ENCODE measurements around the gene DDA1.

DDA1 gene

DNA sequence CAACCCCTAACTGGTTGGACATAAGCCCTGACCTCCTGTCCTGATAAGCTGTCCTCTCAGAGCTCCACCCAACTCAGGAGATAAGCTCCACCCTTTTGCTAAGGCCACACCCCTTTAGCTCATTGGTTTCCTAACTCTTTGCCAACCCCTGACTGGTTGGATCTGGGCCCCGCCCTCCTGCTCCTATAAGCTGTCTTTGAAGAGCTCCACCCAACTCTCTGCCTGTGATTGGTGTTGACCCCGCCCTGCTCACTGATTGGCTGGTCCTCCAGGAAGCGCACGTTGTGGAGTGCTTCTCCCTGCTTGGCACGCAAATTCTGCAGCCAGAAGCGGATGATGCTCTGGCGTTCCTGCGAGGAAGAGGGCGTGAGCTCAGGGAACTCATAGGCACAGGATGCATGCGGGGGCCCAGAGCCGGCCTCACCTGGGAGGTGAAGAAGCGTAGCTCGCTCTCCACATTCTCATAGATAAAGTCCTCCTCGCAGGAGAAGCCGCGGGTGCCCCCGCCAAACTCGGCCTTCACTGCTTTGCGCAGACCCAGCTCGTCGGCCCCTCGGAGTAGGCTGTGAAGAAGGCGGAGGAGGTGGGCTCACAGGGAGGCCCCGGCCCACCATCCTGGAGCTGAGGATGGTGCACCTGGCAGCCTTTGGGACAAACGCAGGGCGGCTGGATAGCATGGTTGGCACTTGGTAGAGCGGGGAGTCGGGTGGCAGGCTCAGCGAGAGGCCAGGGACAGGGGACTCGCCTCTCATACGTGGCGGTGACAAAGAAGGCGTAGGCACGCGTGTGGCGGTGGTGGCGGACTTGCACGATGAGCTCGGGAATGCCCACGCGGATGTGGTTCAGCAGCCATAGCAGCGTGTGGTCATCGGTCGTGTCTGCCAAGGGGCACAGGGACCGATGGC is 23.6 kb downstream of the DDA1 start:
- peak; percentile 74 for DNase-seq (ENCODE audit: low read depth)
- TF ChIP-seq MAX (IDR thresholded peaks at IDR 0.05; ENCODE audit: low read depth, low read length) (no peak), MYC (IDR thresholded peaks at IDR 0.05; ENCODE audit: low read depth, low read length) (no peak), POLR2A (IDR thresholded peaks at IDR 0.05; ENCODE audit: extremely low read depth, insufficient read length) (no peak)
- TF ChIP-seq, protein P1, sequence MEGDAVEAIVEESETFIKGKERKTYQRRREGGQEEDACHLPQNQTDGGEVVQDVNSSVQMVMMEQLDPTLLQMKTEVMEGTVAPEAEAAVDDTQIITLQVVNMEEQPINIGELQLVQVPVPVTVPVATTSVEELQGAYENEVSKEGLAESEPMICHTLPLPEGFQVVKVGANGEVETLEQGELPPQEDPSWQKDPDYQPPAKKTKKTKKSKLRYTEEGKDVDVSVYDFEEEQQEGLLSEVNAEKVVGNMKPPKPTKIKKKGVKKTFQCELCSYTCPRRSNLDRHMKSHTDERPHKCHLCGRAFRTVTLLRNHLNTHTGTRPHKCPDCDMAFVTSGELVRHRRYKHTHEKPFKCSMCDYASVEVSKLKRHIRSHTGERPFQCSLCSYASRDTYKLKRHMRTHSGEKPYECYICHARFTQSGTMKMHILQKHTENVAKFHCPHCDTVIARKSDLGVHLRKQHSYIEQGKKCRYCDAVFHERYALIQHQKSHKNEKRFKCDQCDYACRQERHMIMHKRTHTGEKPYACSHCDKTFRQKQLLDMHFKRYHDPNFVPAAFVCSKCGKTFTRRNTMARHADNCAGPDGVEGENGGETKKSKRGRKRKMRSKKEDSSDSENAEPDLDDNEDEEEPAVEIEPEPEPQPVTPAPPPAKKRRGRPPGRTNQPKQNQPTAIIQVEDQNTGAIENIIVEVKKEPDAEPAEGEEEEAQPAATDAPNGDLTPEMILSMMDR (IDR thresholded peaks at IDR 0.05; ENCODE audit: low read depth, low read length): no peak
- no peak overlapping the region for H3K4me3 ChIP-seq (ENCODE audit: low read depth, low read length)

DNA sequence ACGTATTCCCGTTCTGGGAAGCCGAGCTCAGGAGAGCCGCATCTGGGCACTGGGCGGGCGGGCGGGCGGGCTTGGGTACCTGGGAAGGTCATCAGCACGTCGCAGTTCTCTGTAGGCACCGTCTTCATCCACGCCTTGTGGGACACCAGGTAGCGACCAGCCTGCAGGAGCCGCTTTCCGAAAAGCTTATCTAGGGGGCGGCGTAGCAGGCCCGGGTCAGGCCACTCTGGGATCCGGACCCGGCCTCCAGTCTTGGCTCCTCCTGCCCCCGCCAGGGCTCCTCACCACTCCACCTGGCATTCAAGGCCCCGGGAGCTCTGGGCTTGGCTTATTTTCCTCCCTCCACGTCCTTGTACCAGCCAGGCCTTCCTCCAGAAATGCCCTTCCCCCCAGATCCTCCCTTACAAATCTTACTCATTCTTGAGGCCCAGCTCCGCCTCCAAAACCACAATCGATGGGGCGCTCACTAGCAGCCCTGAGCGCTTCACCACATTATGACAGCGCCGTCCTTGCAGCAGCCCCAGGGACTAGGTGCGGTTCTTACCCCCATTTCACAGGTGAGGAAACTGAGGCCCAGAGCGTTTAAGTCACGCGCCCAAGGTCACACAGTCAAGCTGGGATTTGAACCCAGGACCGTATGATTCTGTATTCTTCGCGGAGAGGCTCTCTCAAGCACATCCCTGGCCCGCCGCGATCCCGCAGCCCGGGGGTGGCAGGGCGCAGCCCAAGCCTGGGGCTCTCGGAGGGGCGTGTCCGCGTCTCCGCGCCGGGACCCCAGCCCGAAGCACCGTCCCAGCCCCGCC is 24.4 kb downstream of the DDA1 start:
- H3K4me3 ChIP-seq (ENCODE audit: low read depth, low read length): peak overlapping the region; percentile 23
- TF ChIP-seq, protein P1 (IDR thresholded peaks at IDR 0.05; ENCODE audit: low read depth, low read length): peak; percentile 12
- 0 out of 2 replicates have a peak, but pooled peaks have one; percentile 25 for TF ChIP-seq MYC (IDR thresholded peaks at IDR 0.05; ENCODE audit: low read depth, low read length)
- peak; percentile 40; the same call in 1 of the 2 replicates for TF ChIP-seq MAX (IDR thresholded peaks at IDR 0.05; ENCODE audit: low read depth, low read length)
- no peak for TF ChIP-seq POLR2A (IDR thresholded peaks at IDR 0.05; ENCODE audit: extremely low read depth, insufficient read length)
- peak; percentile 94 for DNase-seq (ENCODE audit: low read depth)

DNA sequence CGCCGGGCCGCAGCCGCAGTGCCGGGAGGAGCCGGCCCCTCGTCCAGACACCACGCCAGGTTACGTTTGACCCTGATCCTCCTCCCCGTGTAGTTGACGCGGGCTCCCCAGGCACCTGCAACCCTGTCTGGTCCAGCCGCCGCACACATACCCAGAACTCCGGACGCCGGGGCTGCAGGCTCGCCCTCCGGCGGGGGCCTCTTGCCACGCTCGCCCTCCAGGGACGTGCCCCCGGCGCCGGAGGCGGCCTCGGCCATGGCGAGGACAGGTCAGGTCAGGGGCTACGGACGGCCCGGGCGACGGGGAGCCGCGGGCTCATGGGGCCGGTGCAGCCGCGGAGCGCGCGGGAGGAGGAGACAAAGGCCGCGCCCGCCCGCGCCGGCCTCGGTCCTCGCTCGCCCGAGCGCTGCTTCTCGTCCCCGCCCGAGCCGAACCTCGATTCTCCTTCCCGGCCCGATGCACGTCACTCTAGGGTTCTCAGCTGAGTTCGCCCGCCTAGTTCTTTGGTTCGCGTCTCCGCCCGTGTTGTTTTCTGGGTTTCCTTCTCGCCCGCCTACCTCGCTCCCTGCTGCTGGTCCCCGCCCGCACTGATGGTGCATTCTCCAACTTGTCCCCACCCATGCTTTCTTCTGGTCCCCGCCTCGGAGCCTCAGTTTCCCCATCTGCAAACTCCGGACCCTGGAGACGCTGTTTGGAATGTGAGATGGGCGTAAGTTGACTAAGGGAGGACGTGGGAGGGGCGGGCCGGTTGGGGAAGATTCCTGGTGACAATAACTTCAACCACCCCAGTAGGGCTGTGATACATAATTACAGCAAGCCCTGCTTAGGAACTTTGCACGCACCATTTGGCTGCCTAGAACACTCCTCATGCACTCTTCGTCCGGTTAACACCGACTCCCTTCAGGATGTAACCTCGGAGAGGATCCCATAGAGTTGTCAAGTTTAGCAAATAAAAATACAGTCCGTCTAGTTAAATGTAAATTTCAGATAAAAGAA is 25.3 kb downstream of the DDA1 start, which contains the start of gene ANO8:
ANO8 (minus strand) TSS at position 442 of the 996 bp plus-strand sequence; CDS start at position 257, 185 bp downstream.
- peak within 1 kb of the TSS; percentile 23 for H3K4me3 ChIP-seq (ENCODE audit: low read depth, low read length)
- TF ChIP-seq MYC (IDR thresholded peaks at IDR 0.05; ENCODE audit: low read depth, low read length): peak; percentile 24; the same call in 1 of the 2 replicates
- no peak for TF ChIP-seq POLR2A (IDR thresholded peaks at IDR 0.05; ENCODE audit: extremely low read depth, insufficient read length)
- TF ChIP-seq, protein P1 (IDR thresholded peaks at IDR 0.05; ENCODE audit: low read depth, low read length): no peak
- no peak; the same call in 1 of the 2 replicates for TF ChIP-seq MAX (IDR thresholded peaks at IDR 0.05; ENCODE audit: low read depth, low read length)
- peak; percentile 96 for DNase-seq (ENCODE audit: low read depth)

DNA sequence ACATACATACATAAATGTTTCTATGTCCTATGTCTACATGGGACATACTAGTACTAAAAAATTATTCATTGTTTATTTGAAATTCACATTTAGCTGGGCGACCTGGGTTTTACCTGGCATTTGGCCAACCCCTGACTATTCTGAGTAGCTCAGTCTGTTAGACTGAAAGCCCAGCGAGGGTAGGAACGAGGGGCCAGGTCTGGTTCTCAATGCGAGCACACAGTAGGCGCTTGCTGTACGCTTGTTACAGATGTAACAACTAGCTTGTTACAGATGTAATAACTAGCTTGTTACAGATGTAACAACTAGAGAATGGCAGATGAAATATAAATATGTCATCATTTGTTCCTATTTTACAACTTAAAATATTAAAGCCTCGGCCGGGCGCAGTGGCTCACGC is 26.2 kb downstream of the DDA1 start:
- no peak for TF ChIP-seq MYC (IDR thresholded peaks at IDR 0.05; ENCODE audit: low read depth, low read length)
- no peak for TF ChIP-seq MAX (IDR thresholded peaks at IDR 0.05; ENCODE audit: low read depth, low read length)
- TF ChIP-seq POLR2A (IDR thresholded peaks at IDR 0.05; ENCODE audit: extremely low read depth, insufficient read length): no peak
- TF ChIP-seq, protein P1 (IDR thresholded peaks at IDR 0.05; ENCODE audit: low read depth, low read length): no peak
- no peak for DNase-seq (ENCODE audit: low read depth)
- no peak overlapping the region for H3K4me3 ChIP-seq (ENCODE audit: low read depth, low read length)
